ENCODE data around the gene PPP6R2.
"Not testable (repeated sequence)": the region's sequence is repeated elsewhere in the genome, so short reads cannot be mapped to it uniquely, and the experiment has no call there.

PPP6R2 gene

GRCh38 chr22:50425179-50425916, 82.2 kb downstream of the PPP6R2 start:
- no peak for DNase-seq (ENCODE audit: low read depth in 2 of 2)

- no peak for DNase-seq (ENCODE audit: low read depth in 2 of 2)
Observed at GRCh38 chr22:50432131-50432876, 89.2 kb downstream of the PPP6R2 start.

GRCh38 chr22:50432877-50433510, 89.9 kb downstream of the PPP6R2 start:
- DNase-seq (ENCODE audit: low read depth in 2 of 2), result not testable (repeated sequence)

DNA sequence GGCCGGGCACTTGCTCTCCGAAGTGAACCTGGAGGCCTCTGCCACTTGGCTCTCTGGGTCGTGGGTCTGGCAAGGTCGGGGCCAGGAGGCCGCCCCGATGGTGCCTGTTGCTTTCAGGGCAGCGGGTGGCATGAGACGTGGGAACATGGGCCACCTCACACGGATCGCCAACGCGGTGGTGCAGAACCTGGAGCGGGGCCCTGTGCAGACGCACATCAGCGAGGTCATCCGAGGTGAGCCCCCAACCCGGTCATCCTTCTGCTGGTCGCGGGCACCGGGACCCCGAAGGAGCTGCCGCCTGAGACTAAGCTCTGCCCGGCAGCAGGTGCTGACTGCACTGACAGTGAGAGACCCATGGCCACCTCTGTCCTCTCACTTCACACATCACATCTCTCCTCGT, 91.7 kb downstream of the PPP6R2 start:
- no peak for DNase-seq (ENCODE audit: low read depth in 2 of 2)

DNA sequence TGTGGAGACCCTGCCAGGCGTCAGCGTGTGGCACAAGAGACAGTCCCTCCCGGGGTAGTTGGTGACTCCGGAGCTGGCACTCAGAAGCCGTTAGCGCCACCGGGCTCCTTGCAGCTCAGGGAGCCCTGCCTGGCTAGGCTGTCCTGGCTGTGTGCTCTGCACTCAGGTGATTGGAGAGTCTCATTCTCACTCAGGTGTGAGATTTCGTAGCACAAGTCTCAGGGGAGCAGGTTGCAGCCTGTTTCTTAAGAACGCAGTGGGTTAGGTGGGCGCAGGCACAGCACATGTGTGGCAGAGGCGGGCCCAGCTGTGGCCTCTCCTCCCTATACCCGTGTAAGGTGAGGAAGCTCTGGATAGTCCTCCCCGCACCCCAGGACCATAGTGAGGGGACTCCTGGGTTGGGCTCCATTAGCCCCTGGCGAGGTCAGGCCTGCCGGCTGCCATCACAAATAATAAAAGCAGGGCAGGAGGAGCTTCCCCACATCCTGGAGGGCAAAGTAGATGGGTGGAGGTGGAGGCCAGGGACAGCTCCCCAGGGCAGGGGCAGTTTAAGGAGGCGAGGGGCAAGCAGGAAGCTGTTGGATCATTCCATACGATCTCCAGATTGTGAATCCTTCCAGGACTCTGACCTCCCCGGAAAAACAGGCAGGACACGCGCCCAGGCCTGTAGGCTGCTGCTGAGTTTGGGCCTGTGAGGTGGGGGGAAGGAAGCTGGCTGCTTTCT, 92.3 kb downstream of the PPP6R2 start:
- no peak for DNase-seq (ENCODE audit: low read depth in 2 of 2)

DNA sequence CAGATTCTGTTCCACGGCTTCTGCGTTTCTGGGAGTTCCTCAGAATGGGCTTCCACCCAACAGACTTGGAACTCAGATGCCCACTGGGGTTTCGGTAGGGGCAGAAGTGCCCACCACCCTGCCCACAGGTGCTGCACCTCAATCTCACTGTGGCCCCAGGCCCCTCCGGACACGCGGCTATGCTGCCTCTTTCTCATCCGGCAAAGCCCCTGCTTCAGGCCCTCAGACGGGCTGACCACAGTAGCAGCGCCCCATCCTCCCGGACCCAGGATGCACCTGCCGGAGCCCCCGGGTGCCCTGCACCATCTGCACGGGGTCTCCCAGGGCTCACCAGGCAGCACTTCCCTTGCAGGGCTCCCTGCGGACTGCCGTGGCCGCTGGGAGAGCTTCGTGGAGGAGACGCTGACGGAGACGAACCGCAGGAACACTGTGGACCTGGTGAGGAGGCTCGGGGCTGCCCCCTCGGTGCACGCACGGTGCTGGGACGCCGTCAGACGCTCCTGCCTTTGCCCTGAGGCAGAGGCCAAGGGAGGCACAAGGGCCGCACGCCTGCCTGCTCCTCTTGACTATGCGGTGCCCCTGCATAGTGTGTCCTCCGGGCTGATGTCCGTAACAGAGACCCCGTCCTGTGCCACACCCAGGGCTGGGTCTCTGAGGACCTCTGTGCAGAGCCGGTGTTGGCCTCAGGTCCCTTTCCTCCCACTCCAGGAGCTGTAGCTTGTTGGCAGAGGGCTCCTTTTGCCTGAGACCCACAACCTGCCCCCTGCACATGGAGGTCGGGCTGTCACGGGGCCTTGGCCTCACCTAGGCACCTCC, 93.1 kb downstream of the PPP6R2 start:
- no peak for DNase-seq (ENCODE audit: low read depth in 2 of 2)

GRCh38 chr22:50436841-50437341, 93.8 kb downstream of the PPP6R2 start:
- no peak for DNase-seq (ENCODE audit: low read depth in 2 of 2)

- no peak for DNase-seq (ENCODE audit: low read depth in 2 of 2)
Observed at GRCh38 chr22:50437511-50438304, 94.6 kb downstream of the PPP6R2 start.

GRCh38 chr22:50438305-50439275, 95.5 kb downstream of the PPP6R2 start:
- DNase-seq (ENCODE audit: low read depth in 2 of 2), result no peak

DNA sequence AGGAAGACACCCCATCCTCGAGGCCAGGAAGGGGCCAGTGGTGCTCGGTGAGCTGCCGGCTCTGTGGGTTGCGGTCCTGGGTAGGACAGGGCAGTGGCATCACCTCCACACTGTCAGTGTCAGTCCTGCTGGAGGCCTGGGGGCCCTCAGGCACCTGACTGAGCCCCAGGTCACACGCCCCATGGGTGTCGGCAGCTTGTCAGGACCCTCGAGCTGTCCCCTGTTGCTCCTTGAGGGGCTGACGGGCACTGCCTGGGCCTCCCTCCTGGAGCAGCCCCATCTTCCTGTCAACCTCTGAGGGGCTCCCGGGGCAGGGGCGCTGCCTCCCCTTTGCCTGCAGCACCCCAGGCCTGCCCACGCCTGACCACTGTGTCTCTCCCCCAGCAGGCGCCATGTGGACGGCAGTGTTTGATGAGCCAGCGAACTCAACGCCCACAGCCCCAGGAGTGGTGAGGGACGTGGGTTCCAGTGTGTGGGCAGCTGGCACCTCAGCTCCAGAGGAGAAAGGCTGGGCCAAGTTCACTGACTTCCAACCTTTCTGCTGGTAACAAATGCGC, 96.3 kb downstream of the PPP6R2 start:
- no peak for DNase-seq (ENCODE audit: low read depth in 2 of 2)

GRCh38 chr22:50439871-50440331, 96.8 kb downstream of the PPP6R2 start:
- no peak for DNase-seq (ENCODE audit: low read depth in 2 of 2)

GRCh38 chr22:50440544-50441249, 97.6 kb downstream of the PPP6R2 start:
- DNase-seq (ENCODE audit: low read depth in 2 of 2), result no peak

GRCh38 chr22:50441428-50441993, 98.4 kb downstream of the PPP6R2 start:
- no peak for DNase-seq (ENCODE audit: low read depth in 2 of 2)

GRCh38 chr22:50443197-50443596, 100.1 kb downstream of the PPP6R2 start:
- DNase-seq (ENCODE audit: low read depth in 2 of 2), result no peak

DNA sequence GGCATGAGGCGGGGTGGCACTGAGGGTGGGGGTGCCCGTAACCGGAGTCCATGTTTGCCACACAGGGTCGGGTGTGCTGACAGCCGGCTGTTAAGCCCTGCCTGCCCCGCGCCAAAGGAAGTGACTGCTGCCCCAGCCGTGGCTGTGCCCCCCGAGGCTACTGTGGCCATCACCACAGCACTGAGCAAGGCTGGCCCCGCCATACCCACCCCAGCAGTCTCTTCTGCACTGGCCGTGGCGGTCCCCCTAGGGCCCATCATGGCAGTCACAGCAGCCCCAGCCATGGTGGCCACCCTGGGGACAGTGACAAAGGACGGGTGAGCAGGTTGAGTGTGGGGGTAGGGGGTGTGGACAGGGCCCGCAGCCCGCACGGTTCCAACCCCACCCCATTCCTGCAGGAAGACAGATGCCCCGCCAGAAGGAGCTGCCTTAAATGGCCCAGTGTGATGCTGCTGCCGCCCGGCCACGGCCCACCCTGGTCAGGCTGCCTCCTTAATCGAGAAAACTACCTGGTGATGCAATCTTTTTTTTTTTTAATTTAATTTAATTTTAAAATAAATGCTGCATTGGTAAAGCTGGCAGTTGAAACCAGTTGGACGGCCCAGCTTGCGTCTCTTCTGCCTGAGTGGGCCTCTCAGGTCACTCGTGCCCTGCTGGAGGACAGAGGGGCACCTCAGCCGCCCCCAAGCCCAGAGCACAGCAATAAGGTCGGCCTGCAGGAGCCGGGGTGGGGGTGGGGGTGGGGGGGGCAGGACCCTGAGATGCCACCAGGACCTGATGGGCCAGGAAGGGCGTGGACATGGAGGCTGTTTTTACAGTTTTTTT, 100.9 kb downstream of the PPP6R2 start:
- no peak for DNase-seq (ENCODE audit: low read depth in 2 of 2)

DNA sequence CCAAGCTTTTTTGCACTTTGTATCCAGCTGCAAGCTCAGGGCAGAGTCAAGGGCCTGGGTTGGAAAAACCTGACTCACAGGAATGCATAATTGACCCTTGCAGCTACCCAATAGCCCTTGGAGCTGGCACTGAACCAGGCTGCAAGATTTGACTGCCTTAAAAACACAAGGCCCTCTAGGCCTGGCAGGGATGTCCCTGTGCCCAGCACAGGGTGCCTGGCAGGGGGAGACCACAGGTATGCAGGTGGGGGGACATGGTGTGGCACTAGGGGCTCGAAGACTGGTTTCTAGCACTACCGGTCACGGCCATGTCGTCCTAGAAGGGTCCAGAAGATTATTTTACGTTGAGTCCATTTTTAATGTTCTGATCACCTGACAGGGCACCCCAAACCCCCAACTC, 101.5 kb downstream of the PPP6R2 start:
- no peak for DNase-seq (ENCODE audit: low read depth in 2 of 2)

Data from stimulated activated CD8-positive, alpha-beta memory T cell treated with anti-CD3 and anti-CD28 coated beads, Interleukin-7, amount 100 ng/mL, for 4 hours (primary cell).